H9 (cell line): Measurements from ENCODE around the gene MCM8. TPM values are rescaled to one million over a fixed set of nuclear protein-coding genes. Genes with fewer than 3 reads are reported as not detected.
"Not testable (repeated sequence)": the region's sequence is repeated elsewhere in the genome, so short reads cannot be mapped to it uniquely, and the experiment has no call there.

Experiments used
- DNase-seq: peaks from one replicate; pipeline ENCODE4 v3.0.0-alpha.2; 2017
- H2AFZ ChIP-seq: one replicate; pipeline ENCODE4 v1.6.1; 2013; ENCODE audit warnings: mild to moderate bottlenecking, low read length, control low read depth, moderate library complexity
- H2AK5ac ChIP-seq: 2 replicates; pipeline ENCODE4 v1.6.1; 2013; ENCODE audit warnings: low read length, control low read depth, mixed read lengths; ENCODE audit not compliant: insufficient read length
- H2BK120ac ChIP-seq: one replicate; pipeline ENCODE4 v1.6.1; 2013; ENCODE audit warnings: low read depth, mild to moderate bottlenecking, low read length, control low read depth, inconsistent platforms; ENCODE audit not compliant: poor library complexity, severe bottlenecking
- H2BK12ac ChIP-seq: 2 replicates; pipeline ENCODE4 v1.6.1; 2013; ENCODE audit warnings: low read length, control low read depth, mixed read lengths, low read depth; ENCODE audit not compliant: insufficient read length
- H2BK15ac ChIP-seq: 2 replicates; pipeline ENCODE4 v1.6.1; 2013; ENCODE audit warnings: low read depth, low read length, control low read depth
- H2BK20ac ChIP-seq: one replicate; pipeline ENCODE4 v1.6.1; 2013; ENCODE audit warnings: low read depth, mild to moderate bottlenecking, low read length, control low read depth, inconsistent platforms; ENCODE audit not compliant: poor library complexity, severe bottlenecking
- H2BK5ac ChIP-seq: 2 replicates; pipeline ENCODE4 v1.6.1; 2013; ENCODE audit warnings: low read length, control low read depth, mixed read lengths; ENCODE audit not compliant: insufficient read length
- H3K14ac ChIP-seq: 2 replicates; pipeline ENCODE4 v1.6.1; 2013; ENCODE audit warnings: low read length, control low read depth; ENCODE audit not compliant: insufficient read depth
- H3K18ac ChIP-seq: 2 replicates; pipeline ENCODE4 v1.6.1; 2013; ENCODE audit warnings: low read depth, mild to moderate bottlenecking, mixed read lengths, low read length, control low read depth; ENCODE audit not compliant: insufficient read length
- H3K23ac ChIP-seq: 2 replicates; pipeline ENCODE4 v1.6.1; 2013; ENCODE audit warnings: low read length, control low read depth, mixed read lengths, low read depth; ENCODE audit not compliant: insufficient read length
- H3K23me2 ChIP-seq: 2 replicates; pipeline ENCODE4 v1.6.1; 2013; ENCODE audit warnings: low read depth, mild to moderate bottlenecking, mixed read lengths, low read length, control low read depth; ENCODE audit not compliant: insufficient read length, poor library complexity, severe bottlenecking
- H3K27ac ChIP-seq: 2 replicates; pipeline ENCODE4 v1.5.1; 2013; ENCODE audit warnings: low read length, control low read depth, mixed read lengths, low read depth; ENCODE audit not compliant: insufficient read length
- H3K27me3 ChIP-seq: 2 replicates; pipeline ENCODE4 v1.6.1; 2013; ENCODE audit warnings: low read length, control low read depth, inconsistent platforms; ENCODE audit not compliant: insufficient read depth
- H3K4ac ChIP-seq: 2 replicates; pipeline ENCODE4 v1.6.1; 2013; ENCODE audit warnings: low read depth, mild to moderate bottlenecking, control low read depth, inconsistent platforms, low read length, moderate library complexity
- H3K4me1 ChIP-seq: 2 replicates; pipeline ENCODE4 v1.6.1; 2013; ENCODE audit warnings: low read length, control low read depth, inconsistent platforms; ENCODE audit not compliant: insufficient read depth
- H3K4me2 ChIP-seq: 2 replicates; pipeline ENCODE4 v1.6.1; 2013; ENCODE audit warnings: low read length, control low read depth, mixed read lengths; ENCODE audit not compliant: insufficient read length, insufficient read depth
- H3K56ac ChIP-seq: 2 replicates; pipeline ENCODE4 v1.6.1; 2013; ENCODE audit warnings: low read depth, mild to moderate bottlenecking, mixed read lengths, low read length, control low read depth; ENCODE audit not compliant: insufficient read length
- H3K79me1 ChIP-seq: 2 replicates; pipeline ENCODE4 v1.6.1; 2013; ENCODE audit warnings: low read depth, mild to moderate bottlenecking, moderate library complexity, low read length, control low read depth, inconsistent platforms; ENCODE audit not compliant: insufficient read depth, poor library complexity, severe bottlenecking
- H3K79me2 ChIP-seq: 2 replicates; pipeline ENCODE4 v1.6.1; 2013; ENCODE audit warnings: low read length, control low read depth, inconsistent platforms; ENCODE audit not compliant: insufficient read depth
- H3K9ac ChIP-seq: 2 replicates; pipeline ENCODE4 v1.6.1; 2013; ENCODE audit warnings: low read length, control low read depth, mixed read lengths; ENCODE audit not compliant: insufficient read length; ENCODE audit errors: extremely low read depth
- H3K9me3 ChIP-seq: one replicate; pipeline ENCODE4 v1.6.1; 2013; ENCODE audit warnings: low read depth, low read length, inconsistent platforms; ENCODE audit not compliant: control insufficient read depth
- H3T11ph ChIP-seq: one replicate; pipeline ENCODE4 v1.6.1; 2013; ENCODE audit warnings: mild to moderate bottlenecking, low read length, control low read depth, inconsistent platforms
- H4K20me1 ChIP-seq: one replicate; pipeline ENCODE4 v1.6.1; 2013; ENCODE audit not compliant: control insufficient read depth, insufficient read length, insufficient read depth
- H4K5ac ChIP-seq: 2 replicates; pipeline ENCODE4 v1.6.1; 2013; ENCODE audit warnings: low read depth, mild to moderate bottlenecking, mixed read lengths, low read length, control low read depth; ENCODE audit not compliant: insufficient read length
- H4K8ac ChIP-seq: replicated peaks from 2 replicates; pipeline ENCODE4 v1.6.1; 2013; ENCODE audit warnings: low read length, control low read depth, mixed read lengths, low read depth; ENCODE audit not compliant: insufficient read length
- H4K91ac ChIP-seq: 2 replicates; pipeline ENCODE4 v1.6.1; 2013; ENCODE audit warnings: low read depth, mild to moderate bottlenecking, moderate library complexity, mixed read lengths, low read length, control low read depth; ENCODE audit not compliant: insufficient read length
- H3K27ac Mint-ChIP-seq, 3 experiments: 2 replicates in 2 of 3; 3 replicates in 1 of 3; pipeline ENCODE4 v1.8.0; 2020 to 2021; ENCODE audit warnings: mixed read lengths in 3 of 3, mild to moderate bottlenecking in 1 of 3, moderate library complexity in 1 of 3
- H3K27me3 Mint-ChIP-seq: 2 replicates; pipeline ENCODE4 v1.8.0; 2021; ENCODE audit warnings: low read depth, mild to moderate bottlenecking, moderate library complexity, mixed read lengths
- H3K36me3 Mint-ChIP-seq, 3 experiments: 2 replicates in 2 of 3; 3 replicates in 1 of 3; pipeline ENCODE4 v1.8.0; 2020 to 2021; ENCODE audit warnings: low read depth in 3 of 3, mixed read lengths in 3 of 3; ENCODE audit not compliant: insufficient read depth in 1 of 3
- H3K4me1 Mint-ChIP-seq, 2 experiments: 2 replicates each; pipeline ENCODE4 v1.8.0; 2020; ENCODE audit warnings: mixed read lengths in 2 of 2
- H3K4me3 Mint-ChIP-seq, 2 experiments: 2 replicates in 1 of 2; 3 replicates in 1 of 2; pipeline ENCODE4 v1.8.0; 2020 to 2021; ENCODE audit warnings: mild to moderate bottlenecking in 2 of 2, mixed read lengths in 2 of 2, moderate library complexity in 1 of 2
- H3K9me3 Mint-ChIP-seq, 2 experiments: 2 replicates in 1 of 2; 3 replicates in 1 of 2; pipeline ENCODE4 v1.8.0; 2020; ENCODE audit warnings: mild to moderate bottlenecking in 2 of 2, mixed read lengths in 2 of 2, moderate library complexity in 1 of 2
- WGBS: extraction: QIAGEN DNeasy Blood & Tissue Kit; methylation state at CpG from one replicate; pipeline ENCODE4 v1.1.7; 2013; ENCODE audit warnings: missing lambda C conversion rate, low lambda C conversion rate, mixed read lengths; ENCODE audit not compliant: insufficient read length; ENCODE audit errors: extremely low coverage; 5-methylcytosine and 5-hydroxymethylcytosine counted together
- total RNA-seq: library from RNA; stranded (reverse); gene quantifications from 2 replicates; pipeline ENCODE4 v1.2.1, GENCODE V29; 2021
- TF ChIP-seq, protein P1 (sequence below): fragments of 200-600 bp; sonication (generic); conservative IDR thresholded peaks from 3 replicates; pipeline ENCODE4 v1.8.0; 2021; ENCODE audit warnings: antibody characterized with exemption, mild to moderate bottlenecking

MCM8 gene
- total RNA-seq, 1 experiment from 2014 or later, result 32.2 TPM

- H3K27me3 ChIP-seq, result no peaks in the 10 kb centered on the region
- H3K27ac Mint-ChIP-seq, result no peak overlapping the region; a peak in 1 of 7 replicates
- TF ChIP-seq, protein P1, sequence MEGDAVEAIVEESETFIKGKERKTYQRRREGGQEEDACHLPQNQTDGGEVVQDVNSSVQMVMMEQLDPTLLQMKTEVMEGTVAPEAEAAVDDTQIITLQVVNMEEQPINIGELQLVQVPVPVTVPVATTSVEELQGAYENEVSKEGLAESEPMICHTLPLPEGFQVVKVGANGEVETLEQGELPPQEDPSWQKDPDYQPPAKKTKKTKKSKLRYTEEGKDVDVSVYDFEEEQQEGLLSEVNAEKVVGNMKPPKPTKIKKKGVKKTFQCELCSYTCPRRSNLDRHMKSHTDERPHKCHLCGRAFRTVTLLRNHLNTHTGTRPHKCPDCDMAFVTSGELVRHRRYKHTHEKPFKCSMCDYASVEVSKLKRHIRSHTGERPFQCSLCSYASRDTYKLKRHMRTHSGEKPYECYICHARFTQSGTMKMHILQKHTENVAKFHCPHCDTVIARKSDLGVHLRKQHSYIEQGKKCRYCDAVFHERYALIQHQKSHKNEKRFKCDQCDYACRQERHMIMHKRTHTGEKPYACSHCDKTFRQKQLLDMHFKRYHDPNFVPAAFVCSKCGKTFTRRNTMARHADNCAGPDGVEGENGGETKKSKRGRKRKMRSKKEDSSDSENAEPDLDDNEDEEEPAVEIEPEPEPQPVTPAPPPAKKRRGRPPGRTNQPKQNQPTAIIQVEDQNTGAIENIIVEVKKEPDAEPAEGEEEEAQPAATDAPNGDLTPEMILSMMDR, result no peak
- no peak overlapping the region for H4K91ac ChIP-seq
- H3K79me2 ChIP-seq, result no peaks in the 10 kb centered on the region
- H2BK15ac ChIP-seq, result no peak overlapping the region
- no peak overlapping the region for H3K27ac ChIP-seq
- H4K20me1 ChIP-seq, result no peaks in the 10 kb centered on the region
- H3K9me3 ChIP-seq, result no peaks in the 10 kb centered on the region
- H2AFZ ChIP-seq, result no peak overlapping the region
- no peak overlapping the region for H3K23ac ChIP-seq
- no peak overlapping the region for H4K8ac ChIP-seq
- no peak overlapping the region for H2AK5ac ChIP-seq
- no peak overlapping the region for H2BK5ac ChIP-seq
- H3K27me3 Mint-ChIP-seq, result no peaks in the 10 kb centered on the region
- H3K79me1 ChIP-seq, result peaks cover 3% of the 10 kb centered on the region
- H3K4ac ChIP-seq, result no peak overlapping the region
- no peak overlapping the region for H2BK20ac ChIP-seq
- no peak overlapping the region for H3K4me3 Mint-ChIP-seq
- no peaks in the 10 kb centered on the region for H3K4me1 Mint-ChIP-seq
- H4K5ac ChIP-seq, result no peak overlapping the region
- no peak overlapping the region for H3K56ac ChIP-seq
- WGBS, result no CpG with 5 or more reads among the region's 6 CpGs
- no peaks in the 10 kb centered on the region for H3K4me1 ChIP-seq
- peaks cover under 1 to 3% of the 10 kb centered on the region in 2 experiments; a peak in 2 of 5 replicates for H3K9me3 Mint-ChIP-seq
- H3K18ac ChIP-seq, result no peak overlapping the region
- no peak overlapping the region for H2BK12ac ChIP-seq
- H3T11ph ChIP-seq, result no peak overlapping the region
- no peaks in the 10 kb centered on the region for H3K23me2 ChIP-seq
- H2BK120ac ChIP-seq, result no peak overlapping the region
- no peak overlapping the region for H3K14ac ChIP-seq
- H3K9ac ChIP-seq, result no peak overlapping the region
- H3K36me3 Mint-ChIP-seq, result peaks cover 13 to 36% (median 24%) of the 10 kb centered on the region in 3 experiments
- no peak for DNase-seq
- H3K4me2 ChIP-seq, result no peak overlapping the region
Observed at GRCh38 chr20:6030453-6031080, 80.1 kb downstream of the MCM8 start.

DNA sequence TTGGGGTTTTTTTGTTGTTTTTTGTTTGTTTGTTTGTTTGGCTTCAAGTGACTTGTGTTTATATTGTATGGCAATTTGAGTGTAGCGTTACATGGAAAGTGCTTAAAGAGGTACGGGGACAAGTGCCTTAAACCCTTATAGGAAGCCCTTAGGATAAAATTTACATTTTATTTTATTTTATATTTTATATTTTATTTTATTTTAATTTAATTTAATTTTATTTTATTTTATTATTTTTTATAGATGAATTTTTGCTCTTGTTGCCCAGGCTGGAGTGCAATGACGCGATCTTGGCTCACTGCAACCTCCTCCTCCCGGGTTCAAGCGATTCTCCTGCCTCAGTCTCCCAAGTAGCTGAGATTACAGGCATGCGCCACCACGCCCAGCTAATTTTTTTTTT lies 82.5 kb downstream of the MCM8 start:
- not testable (repeated sequence) for H3K4me1 ChIP-seq, H3K27me3 ChIP-seq, DNase-seq, H3K18ac ChIP-seq, H3K79me2 ChIP-seq, H3K9me3 ChIP-seq, H2BK120ac ChIP-seq, H3K4ac ChIP-seq, H3K23me2 ChIP-seq, H2BK5ac ChIP-seq, H3K4me2 ChIP-seq, H4K5ac ChIP-seq, H2AK5ac ChIP-seq, H3K79me1 ChIP-seq, H3K27ac Mint-ChIP-seq, H2BK12ac ChIP-seq, H3K23ac ChIP-seq, H3K9me3 Mint-ChIP-seq, H4K20me1 ChIP-seq, H3K4me1 Mint-ChIP-seq, H3K4me3 Mint-ChIP-seq, H4K91ac ChIP-seq, H2BK20ac ChIP-seq, H2BK15ac ChIP-seq, H2AFZ ChIP-seq, H4K8ac ChIP-seq, H3K27ac ChIP-seq, H3T11ph ChIP-seq, H3K56ac ChIP-seq, H3K14ac ChIP-seq, H3K27me3 Mint-ChIP-seq, H3K9ac ChIP-seq
- peaks cover 9 to 42% (median 29%) of the 10 kb centered on the region in 3 experiments; a peak in 6 of 7 replicates for H3K36me3 Mint-ChIP-seq
- no CpG with 5 or more reads among the region's 8 CpGs for WGBS
